Loucy (cell line): ENCODE measurements around the gene GIT1.

Experiments used
- H2AFZ ChIP-seq: fragments of 200-600 bp; sonication (generic); 2 replicates; pipeline ENCODE4 v1.6.0; 2016; ENCODE audit warnings: antibody characterized with exemption, mild to moderate bottlenecking, low read length, moderate library complexity
- H3F3A ChIP-seq: fragments of 200-600 bp; 2 replicates; pipeline ENCODE4 v1.6.0; 2016; ENCODE audit warnings: antibody characterized with exemption, low read depth, mild to moderate bottlenecking
- H3K27me3 ChIP-seq: fragments of 200-600 bp; sonication (generic); 2 replicates; pipeline ENCODE4 v1.6.1; 2014; ENCODE audit warnings: low read length, mild to moderate bottlenecking; ENCODE audit not compliant: insufficient read depth, poor library complexity, severe bottlenecking
- H3K36me3 ChIP-seq: fragments of 200-600 bp; sonication (generic); 2 replicates; pipeline ENCODE4 v1.6.1; 2016; ENCODE audit warnings: low read length; ENCODE audit not compliant: insufficient read depth
- H3K4me1 ChIP-seq: fragments of 200-600 bp; sonication (generic); 2 replicates; pipeline ENCODE4 v1.5.1; 2014; ENCODE audit warnings: low read length, mild to moderate bottlenecking; ENCODE audit not compliant: insufficient read depth, poor library complexity, severe bottlenecking
- H3K4me2 ChIP-seq: fragments of 200-600 bp; sonication (generic); 2 replicates; pipeline ENCODE4 v1.6.0; 2014; ENCODE audit warnings: antibody characterized with exemption, low read length, low read depth, mild to moderate bottlenecking; ENCODE audit not compliant: poor library complexity, severe bottlenecking
- H3K4me3 ChIP-seq: fragments of 200-600 bp; sonication (generic); 2 replicates; pipeline ENCODE4 v1.5.1; 2014; ENCODE audit warnings: low read length, mild to moderate bottlenecking, mixed read lengths; ENCODE audit not compliant: poor library complexity, severe bottlenecking
- H3K79me2 ChIP-seq: fragments of 200-600 bp; sonication (generic); 2 replicates; pipeline ENCODE4 v1.6.1; 2014; ENCODE audit warnings: low read length; ENCODE audit not compliant: insufficient read depth
- H3K9ac ChIP-seq: fragments of 200-600 bp; sonication (generic); 2 replicates; pipeline ENCODE4 v1.6.0; 2014; ENCODE audit warnings: mild to moderate bottlenecking, low read depth, low read length, moderate library complexity; ENCODE audit not compliant: poor library complexity, severe bottlenecking
- H3K9me2 ChIP-seq: fragments of 200-600 bp; sonication (generic); replicated peaks from 2 replicates; pipeline ENCODE4 v1.6.1; 2016; ENCODE audit warnings: low read depth, low read length, mixed read lengths
- H3K9me3 ChIP-seq: fragments of 200-600 bp; sonication (generic); 2 replicates; pipeline ENCODE4 v1.6.1; 2014; ENCODE audit warnings: mild to moderate bottlenecking, antibody characterized with exemption, low read length, low read depth; ENCODE audit not compliant: insufficient read depth
- H4K20me1 ChIP-seq: fragments of 200-600 bp; sonication (generic); 2 replicates; pipeline ENCODE4 v1.6.0; 2014; ENCODE audit warnings: antibody characterized with exemption, low read length, mild to moderate bottlenecking; ENCODE audit not compliant: insufficient read depth, poor library complexity, severe bottlenecking
- EZH2phosphoT487 ChIP-seq: fragments of 200-600 bp; IDR thresholded peaks from 2 replicates; pipeline ENCODE4 v1.6.1; 2018; ENCODE audit warnings: antibody characterized with exemption, mild to moderate bottlenecking, moderate library complexity, borderline replicate concordance
- TF ChIP-seq, protein P1 (sequence below): fragments of 200-600 bp; sonication (generic); conservative IDR thresholded peaks from 2 replicates; pipeline ENCODE4 v1.5.1; 2014; ENCODE audit warnings: mild to moderate bottlenecking, antibody characterized with exemption, low read length

Gene GIT1

DNA sequence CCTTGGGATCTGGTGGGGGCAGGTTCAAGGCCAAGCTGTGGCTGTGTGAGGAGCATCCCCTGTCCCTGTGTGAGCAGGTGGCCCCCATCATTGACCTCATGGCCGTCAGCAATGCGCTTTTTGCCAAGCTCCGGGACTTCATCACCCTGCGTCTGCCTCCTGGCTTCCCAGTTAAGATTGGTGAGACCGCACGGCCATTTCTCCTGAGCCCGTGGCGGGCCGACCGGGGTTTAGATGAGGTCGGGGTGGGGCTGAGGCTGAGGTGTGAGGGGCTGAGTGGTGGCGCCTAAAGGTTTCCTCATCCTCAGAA, 22.6 kb upstream of the GIT1 start:
- H4K20me1 ChIP-seq: no peaks in the 10 kb centered on the region

DNA sequence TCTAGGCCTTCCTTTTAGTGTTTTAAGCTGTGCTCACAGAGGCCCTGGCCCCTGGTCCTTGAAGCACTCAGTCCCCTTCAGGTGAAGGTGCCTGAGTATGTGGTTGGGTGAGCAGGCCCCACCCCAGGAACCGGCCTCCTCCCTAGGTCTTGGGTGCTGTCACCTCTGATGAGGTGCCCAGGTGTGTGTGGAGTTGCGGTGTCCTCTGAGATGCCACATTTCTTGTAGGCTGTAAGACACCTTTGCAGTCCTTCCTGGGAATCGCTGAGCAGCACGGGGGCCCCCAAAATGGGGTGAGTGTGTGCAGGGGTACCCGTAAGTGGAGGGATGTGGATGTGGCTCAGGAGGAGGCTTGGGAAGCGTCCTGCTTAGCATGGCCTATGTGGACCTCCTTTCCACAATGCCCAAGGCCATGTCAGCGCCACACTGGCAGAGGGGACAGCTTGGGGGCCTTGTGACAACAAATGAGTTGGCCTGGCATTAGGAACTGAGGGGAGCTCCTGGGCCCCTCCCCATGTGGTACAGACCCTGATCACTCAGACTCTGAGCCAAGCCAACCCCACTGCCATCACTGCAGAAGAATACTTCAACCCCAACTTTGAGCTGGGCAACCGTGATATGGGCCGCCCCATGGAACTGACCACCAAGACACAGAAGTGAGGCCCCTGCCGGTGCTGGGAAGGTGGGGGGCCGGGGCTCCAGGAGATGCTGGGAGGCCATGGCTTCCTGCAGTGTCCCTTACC, 22.1 kb upstream of the GIT1 start:
- H3K4me3 ChIP-seq: no peak overlapping the region
- H4K20me1 ChIP-seq: no peaks in the 10 kb centered on the region
- TF ChIP-seq, protein P1, sequence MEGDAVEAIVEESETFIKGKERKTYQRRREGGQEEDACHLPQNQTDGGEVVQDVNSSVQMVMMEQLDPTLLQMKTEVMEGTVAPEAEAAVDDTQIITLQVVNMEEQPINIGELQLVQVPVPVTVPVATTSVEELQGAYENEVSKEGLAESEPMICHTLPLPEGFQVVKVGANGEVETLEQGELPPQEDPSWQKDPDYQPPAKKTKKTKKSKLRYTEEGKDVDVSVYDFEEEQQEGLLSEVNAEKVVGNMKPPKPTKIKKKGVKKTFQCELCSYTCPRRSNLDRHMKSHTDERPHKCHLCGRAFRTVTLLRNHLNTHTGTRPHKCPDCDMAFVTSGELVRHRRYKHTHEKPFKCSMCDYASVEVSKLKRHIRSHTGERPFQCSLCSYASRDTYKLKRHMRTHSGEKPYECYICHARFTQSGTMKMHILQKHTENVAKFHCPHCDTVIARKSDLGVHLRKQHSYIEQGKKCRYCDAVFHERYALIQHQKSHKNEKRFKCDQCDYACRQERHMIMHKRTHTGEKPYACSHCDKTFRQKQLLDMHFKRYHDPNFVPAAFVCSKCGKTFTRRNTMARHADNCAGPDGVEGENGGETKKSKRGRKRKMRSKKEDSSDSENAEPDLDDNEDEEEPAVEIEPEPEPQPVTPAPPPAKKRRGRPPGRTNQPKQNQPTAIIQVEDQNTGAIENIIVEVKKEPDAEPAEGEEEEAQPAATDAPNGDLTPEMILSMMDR: no peak
- TF ChIP-seq EZH2phosphoT487: no peak
- H3K27me3 ChIP-seq: no peaks in the 10 kb centered on the region
- H3K79me2 ChIP-seq: no peaks in the 10 kb centered on the region
- no peak overlapping the region for H3K9ac ChIP-seq
- no peak overlapping the region for H3K4me2 ChIP-seq
- no peaks in the 10 kb centered on the region for H3K9me3 ChIP-seq
- H2AFZ ChIP-seq: no peak overlapping the region
- H3F3A ChIP-seq: no peaks in the 10 kb centered on the region
- H3K36me3 ChIP-seq: no peaks in the 10 kb centered on the region
- H3K9me2 ChIP-seq: no peaks in the 10 kb centered on the region
- H3K4me1 ChIP-seq: no peaks in the 10 kb centered on the region

More for the DNA sequence above, 22.6 kb upstream of the GIT1 start:
- Histone ChIP-seq H3K79me2 (no peaks in the 10 kb centered on the region), H3K27me3 (no peaks in the 10 kb centered on the region), H3K4me3 (no peak overlapping the region), H3K4me1 (no peaks in the 10 kb centered on the region), H3K9me3 (no peaks in the 10 kb centered on the region), H3K4me2 (no peak overlapping the region), H3K36me3 (no peaks in the 10 kb centered on the region), H2AFZ (no peak overlapping the region), H3F3A (no peaks in the 10 kb centered on the region), H3K9me2 (no peaks in the 10 kb centered on the region), H3K9ac (no peak overlapping the region)
- TF ChIP-seq, protein P1: no peak
- no peak for TF ChIP-seq EZH2phosphoT487

DNA sequence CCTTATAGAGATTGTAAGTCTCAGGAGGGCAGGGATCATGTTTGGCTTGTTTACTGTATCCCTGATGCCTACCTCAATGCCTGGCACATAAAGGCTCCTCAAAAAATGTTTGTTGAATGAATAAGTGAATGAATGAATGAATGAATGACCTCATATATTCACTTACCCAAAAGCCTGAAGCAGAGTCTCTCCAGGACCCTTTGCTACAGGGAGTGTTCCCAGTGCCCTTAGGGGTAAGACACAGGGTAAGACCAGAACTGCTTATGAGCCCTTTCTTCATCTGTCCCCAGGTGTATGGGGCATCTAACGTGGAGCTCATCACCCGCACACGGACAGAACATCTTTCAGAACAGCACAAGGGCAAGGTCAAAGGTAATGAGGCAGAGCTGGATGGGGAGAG, 20.9 kb upstream of the GIT1 start:
- H3K4me3 ChIP-seq: no peak overlapping the region
- H3K36me3 ChIP-seq: no peaks in the 10 kb centered on the region
- H2AFZ ChIP-seq: no peak overlapping the region
- TF ChIP-seq, protein P1: no peak
- TF ChIP-seq EZH2phosphoT487: no peak
- H3K4me1 ChIP-seq: no peaks in the 10 kb centered on the region
- no peaks in the 10 kb centered on the region for H3K9me3 ChIP-seq
- no peaks in the 10 kb centered on the region for H4K20me1 ChIP-seq
- H3K9ac ChIP-seq: no peak overlapping the region
- no peaks in the 10 kb centered on the region for H3F3A ChIP-seq
- no peaks in the 10 kb centered on the region for H3K27me3 ChIP-seq
- H3K9me2 ChIP-seq: no peaks in the 10 kb centered on the region
- no peaks in the 10 kb centered on the region for H3K79me2 ChIP-seq
- no peak overlapping the region for H3K4me2 ChIP-seq
